GM23248 (cell line): Measurements from ENCODE around the gene KRI1. TPM values are rescaled to one million over a fixed set of nuclear protein-coding genes. Genes with fewer than 3 reads are reported as not detected.
"Not testable (repeated sequence)": the region's sequence is repeated elsewhere in the genome, so short reads cannot be mapped to it uniquely, and the experiment has no call there.

Source experiments
- DNase-seq: peaks from one replicate; pipeline ENCODE4 v3.0.0-alpha.2; 2015
- H2AFZ ChIP-seq: fragments of 200-600 bp; sonication (generic); 2 replicates; pipeline ENCODE4 v1.6.1; 2016; ENCODE audit warnings: antibody characterized with exemption
- H3F3A ChIP-seq: fragments of 200-600 bp; sonication (generic); 2 replicates; pipeline ENCODE4 v1.6.1; 2016; ENCODE audit warnings: mild to moderate bottlenecking, antibody characterized with exemption, mixed run types; ENCODE audit not compliant: insufficient read depth
- H3K27ac ChIP-seq: fragments of 200-600 bp; sonication (generic); 2 replicates; pipeline ENCODE4 v1.5.1; 2016; ENCODE audit warnings: mild to moderate bottlenecking
- H3K27me3 ChIP-seq: fragments of 200-600 bp; sonication (generic); replicated peaks from 2 replicates; pipeline ENCODE4 v1.6.1; 2016; ENCODE audit warnings: mild to moderate bottlenecking; ENCODE audit not compliant: insufficient read depth
- H3K36me3 ChIP-seq: fragments of 200-600 bp; sonication (generic); 2 replicates; pipeline ENCODE4 v1.6.1; 2016; ENCODE audit warnings: low read depth, mild to moderate bottlenecking
- H3K4me1 ChIP-seq: fragments of 200-600 bp; sonication (generic); 2 replicates; pipeline ENCODE4 v1.6.1; 2016; ENCODE audit warnings: mild to moderate bottlenecking; ENCODE audit not compliant: insufficient read depth
- H3K4me2 ChIP-seq: fragments of 200-600 bp; sonication (generic); one replicate; pipeline ENCODE4 v1.6.1; 2016; ENCODE audit warnings: mild to moderate bottlenecking; ENCODE audit not compliant: unreplicated experiment
- H3K4me3 ChIP-seq: fragments of 200-600 bp; sonication (generic); 2 replicates; pipeline ENCODE4 v1.5.1; 2016; ENCODE audit warnings: mild to moderate bottlenecking
- H3K79me2 ChIP-seq: fragments of 200-600 bp; sonication (generic); 2 replicates; pipeline ENCODE4 v1.6.1; 2016; ENCODE audit warnings: mild to moderate bottlenecking; ENCODE audit not compliant: insufficient read depth
- H3K9ac ChIP-seq: fragments of 200-600 bp; sonication (generic); 2 replicates; pipeline ENCODE4 v1.6.1; 2016; ENCODE audit warnings: mild to moderate bottlenecking
- H3K9me2 ChIP-seq: fragments of 200-600 bp; sonication (generic); 2 replicates; pipeline ENCODE4 v1.6.1; 2016; ENCODE audit warnings: mixed run types, mild to moderate bottlenecking, moderate library complexity; ENCODE audit not compliant: insufficient read depth
- H3K9me3 ChIP-seq: fragments of 200-600 bp; sonication (generic); one replicate; pipeline ENCODE4 v1.6.1; 2017; ENCODE audit warnings: low read depth
- H4K20me1 ChIP-seq: fragments of 200-600 bp; sonication (generic); 2 replicates; pipeline ENCODE4 v1.6.0; 2016; ENCODE audit not compliant: insufficient read depth
- EZH2 ChIP-seq: fragments of 200-600 bp; sonication (generic); IDR thresholded peaks from 2 replicates; pipeline ENCODE4 v1.6.1; 2018; ENCODE audit warnings: antibody characterized with exemption, mild to moderate bottlenecking; ENCODE audit not compliant: insufficient read depth, poor library complexity, severe bottlenecking
- EZH2phosphoT487 ChIP-seq: fragments of 200-600 bp; sonication (generic); IDR thresholded peaks from 2 replicates; pipeline ENCODE4 v1.6.1; 2018; ENCODE audit warnings: antibody characterized with exemption, moderate library complexity, mild to moderate bottlenecking, low read depth; ENCODE audit not compliant: insufficient read depth
- WGBS, 2 experiments: methylation state at CpG; one replicate each; pipeline ENCODE4 v1.1.6; 2015 to 2017; ENCODE audit warnings: low lambda C conversion rate in 2 of 2, low coverage in 1 of 2; ENCODE audit errors: missing lambda C conversion rate in 2 of 2; 5-methylcytosine and 5-hydroxymethylcytosine counted together
- in situ Hi-C: fragments of 300-500 bp; cut with MboI; formaldehyde crosslinking; loops from 2 replicates; pipeline ENCODE4 v1.15.0; 2020
- polyA plus RNA-seq: library from polyadenylated mRNA; unstranded; fragments of >200 nt; fragmentation: Nextera tagmentation; extraction: Ambion mirVana; gene quantifications from 2 replicates; pipeline ENCODE4 v1.2.1, GENCODE V29; 2016
- total RNA-seq: library from RNA; depleted of rRNA; stranded (reverse); fragments of >200 nt; shearing (Covaris generic); gene quantifications from 2 replicates; pipeline ENCODE4 v1.2.3, GENCODE V29; 2014

KRI1 gene
- total and polyA plus RNA-seq, 2 experiments from 2014 or later = 11.3 to 15.1 TPM

DNA sequence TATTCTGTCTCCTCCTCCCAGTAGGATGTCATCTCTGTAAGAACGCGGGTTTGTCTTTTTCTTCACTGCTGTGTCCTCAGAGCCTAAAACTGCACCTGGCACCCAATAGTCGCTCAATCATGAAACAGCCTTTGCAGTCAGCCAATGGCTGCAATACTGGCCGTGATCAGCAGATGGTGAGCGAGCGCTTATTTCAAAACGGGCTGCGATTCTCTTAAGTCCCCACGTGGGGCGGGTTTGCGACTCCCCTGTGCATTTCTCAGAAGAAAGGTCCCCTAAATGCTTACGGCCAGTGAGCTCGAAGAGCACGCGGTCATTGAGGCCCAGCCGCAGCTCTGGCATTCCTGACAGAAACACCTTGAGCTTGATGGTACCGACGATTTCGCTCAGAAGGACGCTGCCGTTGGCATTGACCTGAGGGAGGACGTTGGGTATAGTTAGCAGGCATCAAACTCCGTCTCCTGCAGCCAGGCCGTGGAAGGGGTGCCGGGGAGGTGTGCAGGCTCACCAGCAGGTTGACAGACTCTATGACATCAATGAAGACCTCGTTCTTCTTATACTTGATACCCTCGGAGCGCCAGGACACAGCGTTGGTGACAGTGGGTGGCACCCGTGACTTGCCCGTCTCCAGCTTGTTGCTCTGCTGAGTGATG, 15.3 kb upstream of the KRI1 start:
- no peak overlapping the region for H3K27ac ChIP-seq
- no peaks in the 10 kb centered on the region for H3K36me3 ChIP-seq
- DNase-seq = peak; percentile 98
- no peaks in the 10 kb centered on the region for H3K27me3 ChIP-seq
- peaks cover 3% of the 10 kb centered on the region; the same call in 1 of the 2 replicates for H3K4me1 ChIP-seq
- in situ Hi-C loops = loop anchor here (5.0 kb wide), 1 partner anchor 61 kb away; no protein-coding TSS in a partner anchor
- H2AFZ ChIP-seq = peak overlapping the region; percentile 78
- no peaks in the 10 kb centered on the region for H3K9me2 ChIP-seq
- H3K4me2 ChIP-seq = peak overlapping the region; percentile 81
- no peaks in the 10 kb centered on the region for H3F3A ChIP-seq
- H3K9ac ChIP-seq = no peak overlapping the region
- H4K20me1 ChIP-seq = no peaks in the 10 kb centered on the region
- TF ChIP-seq EZH2 (no peak), EZH2phosphoT487 (no peak)
- H3K4me3 ChIP-seq = peak overlapping the region; percentile 51; the same call in 1 of the 2 replicates
- H3K9me3 ChIP-seq = no peaks in the 10 kb centered on the region
- H3K79me2 ChIP-seq = no peaks in the 10 kb centered on the region
- WGBS, 2 experiments = 11 to 12% methylated on average over 30 to 31 of the region's 31 CpGs

GRCh38 chr19:10577951-10578350, 12.1 kb upstream of the KRI1 start:
- Histone ChIP-seq H3K36me3 (no peaks in the 10 kb centered on the region), H2AFZ (no peak overlapping the region), H3F3A (no peaks in the 10 kb centered on the region), H3K27ac (no peak overlapping the region), H3K79me2 (no peaks in the 10 kb centered on the region), H3K9me2 (no peaks in the 10 kb centered on the region), H3K9me3 (no peaks in the 10 kb centered on the region), H3K4me3 (no peak overlapping the region), H3K9ac (no peak overlapping the region), H4K20me1 (no peaks in the 10 kb centered on the region), H3K4me1 (peaks cover 3% of the 10 kb centered on the region; the same call in 1 of the 2 replicates), H3K4me2 (no peak overlapping the region), H3K27me3 (no peaks in the 10 kb centered on the region)
- no peak for DNase-seq
- in situ Hi-C loops = no loop called here
- TF ChIP-seq EZH2phosphoT487 (no peak), EZH2 (no peak)
- 45 to 50% methylated on average over 5 to 6 of the region's 6 CpGs for WGBS, 2 experiments

DNA sequence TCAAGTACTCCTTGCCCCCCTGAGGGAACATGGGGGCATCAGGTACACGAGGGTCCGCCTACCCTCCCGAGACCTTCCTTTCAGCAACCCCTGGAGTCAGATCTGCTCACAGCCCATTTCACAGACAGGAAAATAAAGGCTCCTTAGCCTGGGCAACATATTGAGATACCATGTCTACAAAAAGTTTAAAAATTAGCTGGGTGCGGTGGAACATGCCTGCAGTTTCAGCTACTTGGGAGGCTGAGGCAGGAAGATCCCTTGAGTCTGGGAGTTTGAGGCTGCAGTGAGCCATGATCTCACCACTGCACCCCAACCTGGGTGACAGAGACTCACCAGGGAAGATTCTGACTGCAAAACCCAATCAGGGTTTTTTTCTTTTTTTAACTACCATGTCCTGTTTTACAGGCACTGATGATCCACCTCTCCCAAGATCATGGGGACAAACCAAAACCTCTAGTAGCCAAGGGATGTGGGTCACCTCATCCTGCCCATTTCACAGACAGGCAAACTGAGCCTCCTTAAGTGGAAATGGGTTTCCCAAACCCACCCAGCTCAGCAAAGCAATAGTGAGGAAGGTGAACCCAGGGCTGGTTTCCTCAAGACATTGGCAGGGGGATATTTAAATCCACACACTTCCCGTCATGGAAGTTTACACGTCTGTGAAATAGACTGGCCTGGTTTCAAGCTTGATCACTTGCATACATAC, 9.4 kb upstream of the KRI1 start:
- H3K9ac ChIP-seq = no peak overlapping the region
- no peak overlapping the region for H3K27ac ChIP-seq
- TF ChIP-seq EZH2phosphoT487 (no peak), EZH2 (no peak)
- peak; percentile 20 for DNase-seq
- H3K79me2 ChIP-seq = no peaks in the 10 kb centered on the region
- no peaks in the 10 kb centered on the region for H4K20me1 ChIP-seq
- H3K4me2 ChIP-seq = no peak overlapping the region
- H3K27me3 ChIP-seq = no peaks in the 10 kb centered on the region
- in situ Hi-C loops = no loop called here
- no peaks in the 10 kb centered on the region for H3K36me3 ChIP-seq
- no peak overlapping the region for H2AFZ ChIP-seq
- H3K4me3 ChIP-seq = no peak overlapping the region
- no peaks in the 10 kb centered on the region for H3K9me2 ChIP-seq
- 50 to 51% methylated on average over 6 of the region's 6 CpGs for WGBS, 2 experiments
- no peaks in the 10 kb centered on the region for H3K9me3 ChIP-seq
- H3F3A ChIP-seq = no peaks in the 10 kb centered on the region
- no peaks in the 10 kb centered on the region for H3K4me1 ChIP-seq

GRCh38 chr19:10574462-10574861, 8.7 kb upstream of the KRI1 start:
- 75 to 84% methylated on average over 7 to 8 of the region's 8 CpGs for WGBS, 2 experiments
- Histone ChIP-seq H3K9me3 (no peaks in the 10 kb centered on the region), H3K27ac (no peak overlapping the region), H3K9ac (no peak overlapping the region), H3K79me2 (no peaks in the 10 kb centered on the region), H3K9me2 (no peaks in the 10 kb centered on the region), H3K36me3 (no peaks in the 10 kb centered on the region), H3K4me1 (0 out of 2 replicates have a peak, but pooled peaks cover 5% of the 10 kb centered on the region), H3K4me3 (no peak overlapping the region), H3K4me2 (no peak overlapping the region), H3F3A (no peaks in the 10 kb centered on the region), H2AFZ (no peak overlapping the region), H4K20me1 (no peaks in the 10 kb centered on the region), H3K27me3 (no peaks in the 10 kb centered on the region)
- peak; percentile 5 for DNase-seq
- in situ Hi-C loops = no loop called here
- TF ChIP-seq EZH2phosphoT487 = no peak
- TF ChIP-seq EZH2 = no peak

DNA sequence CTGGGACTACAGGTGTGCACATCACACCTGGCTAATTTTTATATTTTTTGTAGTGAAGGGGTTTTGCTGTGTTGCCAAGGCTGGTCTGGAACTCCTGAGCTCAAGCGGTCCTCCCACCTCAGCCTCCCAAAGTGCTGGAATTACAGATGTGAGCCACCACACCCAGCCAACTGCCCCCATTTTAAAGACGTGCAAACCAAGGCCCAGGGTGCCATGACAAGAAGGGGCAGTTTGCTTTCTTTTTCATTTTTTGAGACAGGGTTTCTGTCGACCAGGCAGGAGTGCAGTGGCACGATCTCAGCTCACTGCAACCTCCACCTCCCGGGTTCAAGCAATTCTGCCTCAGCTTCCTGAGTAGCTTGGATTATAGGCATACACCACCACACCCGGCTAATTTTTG, 8.0 kb upstream of the KRI1 start:
- H3K4me1 ChIP-seq, H3K4me2 ChIP-seq, H2AFZ ChIP-seq, H4K20me1 ChIP-seq, DNase-seq, H3K79me2 ChIP-seq, H3F3A ChIP-seq, in situ Hi-C loops, H3K9me3 ChIP-seq, H3K9me2 ChIP-seq, H3K27ac ChIP-seq, H3K4me3 ChIP-seq, H3K36me3 ChIP-seq, H3K27me3 ChIP-seq, H3K9ac ChIP-seq: not testable (repeated sequence)
- 71 to 76% methylated on average over 6 of the region's 6 CpGs for WGBS, 2 experiments
